Measurements from ENCODE around the gene CHST1.
A peak's percentile ranks its signal among the peaks of the same experiment; 100 is the strongest.

Gene CHST1

DNA sequence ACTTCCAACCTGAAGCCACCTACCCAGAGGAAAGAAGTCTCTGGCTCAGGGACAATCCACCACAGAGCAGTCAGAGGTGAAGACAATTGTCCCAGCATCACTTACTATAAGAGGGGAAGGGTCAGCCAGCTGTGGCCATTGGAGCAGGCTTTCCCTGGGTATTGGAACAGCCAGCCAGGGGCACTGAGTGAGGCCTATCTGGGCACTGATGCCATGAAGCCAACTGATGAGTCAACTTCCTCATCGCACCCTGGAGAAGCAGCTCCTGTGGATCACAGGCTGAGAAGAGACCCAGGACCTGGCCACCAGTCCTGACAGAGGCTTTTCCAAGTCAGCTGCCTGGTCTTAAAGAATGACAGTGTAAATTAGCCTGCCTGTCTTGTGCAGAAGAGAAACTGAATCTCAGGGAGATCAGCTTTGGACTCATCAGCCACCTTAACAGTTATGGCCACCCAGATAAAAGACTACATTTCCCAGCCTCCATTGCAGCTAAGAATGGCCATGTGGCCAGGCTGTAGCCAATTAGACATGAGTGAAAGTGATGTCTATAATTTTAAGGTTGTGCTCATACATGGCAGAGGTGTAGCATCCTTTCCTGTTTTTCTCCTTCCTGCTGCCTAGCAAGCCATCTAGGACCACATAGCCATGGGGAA lies 19.0 kb downstream of the CHST1 start:
- Mint-ChIP-seq H3K9me3 (no peaks in the 10 kb centered on the region), H3K36me3 (peaks cover 2% of the 10 kb centered on the region), H3K27ac (no peak overlapping the region), H3K27me3 (peaks cover 21% of the 10 kb centered on the region), H3K4me1 (peaks cover 3% of the 10 kb centered on the region), H3K4me3 (no peak overlapping the region)

- Mint-ChIP-seq H3K27me3 (peaks cover 18% of the 10 kb centered on the region), H3K4me1 (peaks cover 3% of the 10 kb centered on the region), H3K4me3 (no peak overlapping the region), H3K9me3 (no peaks in the 10 kb centered on the region), H3K27ac (no peak overlapping the region), H3K36me3 (peaks cover 2% of the 10 kb centered on the region)
These were observed 20.2 kb downstream of the CHST1 start for GRCh38 chr11:45644981-45645889.

GRCh38 chr11:45643598-45644260 lies 21.7 kb downstream of the CHST1 start:
- Mint-ChIP-seq H3K27ac (no peak overlapping the region), H3K4me3 (no peak overlapping the region), H3K36me3 (peaks cover 2% of the 10 kb centered on the region), H3K27me3 (peaks cover 18% of the 10 kb centered on the region), H3K4me1 (peaks cover 3% of the 10 kb centered on the region), H3K9me3 (peaks cover 1% of the 10 kb centered on the region)

GRCh38 chr11:45641961-45642360 lies 23.5 kb downstream of the CHST1 start:
- Mint-ChIP-seq H3K9me3 (peaks cover 5% of the 10 kb centered on the region), H3K27ac (no peak overlapping the region), H3K27me3 (peaks cover 23% of the 10 kb centered on the region), H3K4me1 (peaks cover 3% of the 10 kb centered on the region), H3K4me3 (no peak overlapping the region), H3K36me3 (peaks cover 2% of the 10 kb centered on the region)

GRCh38 chr11:45638051-45638450 lies 27.4 kb downstream of the CHST1 start:
- H3K27ac Mint-ChIP-seq = no peak overlapping the region
- H3K27me3 Mint-ChIP-seq = peaks cover 20% of the 10 kb centered on the region
- H3K4me3 Mint-ChIP-seq = no peak overlapping the region
- no peaks in the 10 kb centered on the region for H3K4me1 Mint-ChIP-seq
- peaks cover 5% of the 10 kb centered on the region for H3K9me3 Mint-ChIP-seq
- H3K36me3 Mint-ChIP-seq = no peaks in the 10 kb centered on the region

- Mint-ChIP-seq H3K36me3 (no peaks in the 10 kb centered on the region), H3K9me3 (peaks cover 5% of the 10 kb centered on the region), H3K27me3 (peaks cover 19% of the 10 kb centered on the region), H3K4me3 (no peak overlapping the region), H3K4me1 (no peaks in the 10 kb centered on the region), H3K27ac (no peak overlapping the region)
These were observed 29.5 kb downstream of the CHST1 start for GRCh38 chr11:45635907-45636306.

DNA sequence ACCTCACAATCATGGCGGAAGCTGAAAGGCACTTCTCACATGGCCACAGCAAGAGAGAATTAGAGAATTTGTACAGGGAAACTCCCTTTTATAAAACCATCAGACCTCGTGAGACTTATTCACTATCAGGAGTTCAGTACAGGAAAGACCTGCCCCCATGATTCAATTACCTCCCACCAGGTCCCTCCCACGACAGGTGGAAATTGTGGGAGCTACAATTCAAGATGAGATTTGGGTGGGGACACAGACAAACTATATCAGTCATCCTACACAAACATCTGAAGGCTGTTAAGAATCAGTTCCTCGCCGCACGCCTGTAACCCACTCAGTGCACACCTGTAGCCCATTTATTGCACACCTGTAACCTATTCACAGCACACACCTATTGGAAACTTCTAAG lies 39.8 kb downstream of the CHST1 start:
- Mint-ChIP-seq H3K9me3 (no peaks in the 10 kb centered on the region), H3K4me1 (no peaks in the 10 kb centered on the region), H3K27ac (no peak overlapping the region), H3K27me3 (peaks cover 31% of the 10 kb centered on the region), H3K36me3 (no peaks in the 10 kb centered on the region), H3K4me3 (no peak overlapping the region)

DNA sequence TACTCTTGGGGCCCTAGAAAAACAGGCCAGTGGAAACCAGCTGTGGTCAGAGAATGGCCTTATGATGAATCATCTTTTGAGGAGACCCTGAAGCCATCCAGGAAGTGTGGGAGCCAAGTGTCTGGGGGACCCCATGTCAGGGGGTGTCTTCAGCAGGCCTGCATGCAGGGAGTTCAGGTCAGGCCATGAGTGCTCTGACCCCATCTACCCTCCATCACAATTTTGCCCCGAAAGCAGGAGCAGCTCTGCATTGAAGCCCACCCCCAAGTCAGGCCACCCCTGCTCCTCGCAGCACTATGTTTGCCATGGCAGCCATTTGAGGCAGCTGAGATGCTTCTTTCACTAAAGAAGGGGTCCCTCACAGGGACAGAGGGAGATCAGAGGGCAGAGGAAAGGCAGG lies 41.3 kb downstream of the CHST1 start:
- Mint-ChIP-seq H3K4me3 (no peak overlapping the region), H3K36me3 (no peaks in the 10 kb centered on the region), H3K9me3 (peaks cover 6% of the 10 kb centered on the region), H3K27me3 (peaks cover 29% of the 10 kb centered on the region), H3K27ac (peak overlapping the region; percentile 0), H3K4me1 (no peaks in the 10 kb centered on the region)

GRCh38 chr11:45622861-45623260 lies 42.6 kb downstream of the CHST1 start:
- peaks cover 32% of the 10 kb centered on the region for H3K27me3 Mint-ChIP-seq
- H3K27ac Mint-ChIP-seq = no peak overlapping the region
- no peaks in the 10 kb centered on the region for H3K4me1 Mint-ChIP-seq
- H3K9me3 Mint-ChIP-seq = peaks cover 6% of the 10 kb centered on the region
- no peaks in the 10 kb centered on the region for H3K36me3 Mint-ChIP-seq
- no peak overlapping the region for H3K4me3 Mint-ChIP-seq

DNA sequence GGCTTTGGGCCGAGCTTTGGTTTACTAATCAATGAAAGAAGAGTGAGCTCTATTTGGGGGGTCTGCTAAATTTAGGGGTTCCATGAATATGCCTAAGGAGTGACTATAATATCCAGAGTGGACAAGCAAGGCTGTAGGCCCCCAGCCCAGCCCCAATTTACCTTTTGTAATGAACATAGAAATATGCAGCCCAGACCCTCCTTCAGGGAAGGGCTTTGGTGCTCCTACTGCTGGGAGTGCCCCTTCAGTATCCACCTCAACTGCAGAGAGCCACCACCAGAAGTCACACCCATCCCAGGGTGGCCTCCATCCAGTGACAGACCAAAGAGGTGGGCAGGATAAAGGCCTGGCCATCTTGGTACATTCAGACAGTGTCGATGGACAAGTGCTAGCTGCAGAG lies 43.1 kb downstream of the CHST1 start:
- Mint-ChIP-seq H3K4me1 (no peaks in the 10 kb centered on the region), H3K27me3 (peaks cover 33% of the 10 kb centered on the region), H3K9me3 (peaks cover 6% of the 10 kb centered on the region), H3K27ac (no peak overlapping the region), H3K36me3 (no peaks in the 10 kb centered on the region), H3K4me3 (no peak overlapping the region)

GRCh38 chr11:45621588-45621987 lies 43.8 kb downstream of the CHST1 start:
- H3K27me3 Mint-ChIP-seq = peaks cover 33% of the 10 kb centered on the region
- no peaks in the 10 kb centered on the region for H3K36me3 Mint-ChIP-seq
- peaks cover 6% of the 10 kb centered on the region for H3K9me3 Mint-ChIP-seq
- no peaks in the 10 kb centered on the region for H3K4me1 Mint-ChIP-seq
- H3K4me3 Mint-ChIP-seq = no peak overlapping the region
- H3K27ac Mint-ChIP-seq = no peak overlapping the region

GRCh38 chr11:45620243-45620642 lies 45.2 kb downstream of the CHST1 start:
- Mint-ChIP-seq H3K27ac (no peak overlapping the region), H3K4me3 (no peak overlapping the region), H3K9me3 (peaks cover 6% of the 10 kb centered on the region), H3K4me1 (no peaks in the 10 kb centered on the region), H3K36me3 (no peaks in the 10 kb centered on the region), H3K27me3 (peaks cover 37% of the 10 kb centered on the region)

DNA sequence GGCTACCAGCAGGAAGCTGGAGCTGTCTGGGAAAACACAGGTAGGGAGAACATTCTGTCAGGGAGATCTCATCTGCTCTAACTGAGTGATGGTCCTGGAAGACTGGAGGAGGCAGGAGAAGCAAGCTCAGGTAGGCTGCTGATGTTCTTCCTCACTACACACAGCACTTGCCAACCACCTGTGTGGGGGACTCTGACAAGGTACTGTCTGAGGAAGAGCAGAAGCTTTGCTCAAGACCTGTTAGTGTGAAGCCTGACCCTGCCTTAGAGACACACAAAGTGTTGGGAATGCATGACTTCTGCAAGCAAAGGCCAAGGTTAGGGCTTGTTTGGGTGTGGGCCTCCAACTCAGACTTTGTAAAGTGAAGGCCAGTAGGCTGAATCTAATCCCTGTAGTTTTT lies 46.5 kb downstream of the CHST1 start:
- Mint-ChIP-seq H3K27me3 (peaks cover 38% of the 10 kb centered on the region), H3K4me3 (no peak overlapping the region), H3K9me3 (peaks cover 6% of the 10 kb centered on the region), H3K36me3 (no peaks in the 10 kb centered on the region), H3K4me1 (no peaks in the 10 kb centered on the region), H3K27ac (no peak overlapping the region)

DNA sequence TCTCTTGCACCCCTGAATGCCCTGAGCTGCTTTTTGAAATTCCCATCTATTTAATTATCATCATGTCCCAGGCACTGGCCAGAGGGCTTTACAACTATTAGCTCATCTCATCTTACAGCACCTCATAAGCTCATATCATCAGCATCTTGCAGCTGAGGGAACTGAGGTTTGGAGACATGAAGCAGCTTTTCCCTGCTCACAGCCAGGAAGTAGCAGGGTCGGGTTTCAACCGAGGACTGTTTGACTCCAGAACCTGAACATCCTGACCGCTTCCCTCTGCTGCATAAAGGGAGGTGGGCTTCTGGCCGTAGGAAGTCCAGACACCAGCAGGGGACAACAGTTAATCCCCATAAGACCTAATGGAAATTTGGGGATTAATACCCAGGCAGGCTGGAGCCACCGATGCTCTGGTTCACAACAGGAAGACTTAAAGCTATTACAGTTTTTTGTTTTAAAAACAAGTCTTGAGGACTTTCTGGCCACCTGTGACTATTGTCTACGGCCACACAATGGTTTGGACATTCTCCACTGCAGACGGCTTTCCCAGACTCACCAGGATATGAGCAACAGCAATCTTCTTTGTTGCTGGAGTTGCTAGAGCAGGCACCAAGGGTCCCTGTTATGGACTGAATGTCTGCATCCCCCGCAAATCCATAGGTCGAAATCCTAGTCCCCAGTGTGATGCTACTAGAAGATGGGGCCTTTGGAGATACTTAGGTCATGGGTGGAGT lies 47.4 kb downstream of the CHST1 start:
- no peak overlapping the region for H3K4me3 Mint-ChIP-seq

GRCh38 chr11:45616802-45617549 lies 48.4 kb downstream of the CHST1 start:
- H3K27ac Mint-ChIP-seq = no peak overlapping the region
- no peaks in the 10 kb centered on the region for H3K4me1 Mint-ChIP-seq
- H3K27me3 Mint-ChIP-seq = peaks cover 32% of the 10 kb centered on the region
- H3K9me3 Mint-ChIP-seq = peaks cover 6% of the 10 kb centered on the region
- H3K4me3 Mint-ChIP-seq = no peak overlapping the region
- H3K36me3 Mint-ChIP-seq = no peaks in the 10 kb centered on the region

More for the DNA sequence above, 47.4 kb downstream of the CHST1 start:
- Mint-ChIP-seq H3K4me1 (no peaks in the 10 kb centered on the region), H3K9me3 (peaks cover 6% of the 10 kb centered on the region), H3K27ac (no peak overlapping the region), H3K36me3 (no peaks in the 10 kb centered on the region), H3K27me3 (peaks cover 33% of the 10 kb centered on the region)
